GM06990 (cell line): ENCODE data around the gene DEK.

Experiments used
- DNase-seq: peaks from one replicate; pipeline ENCODE4 v3.0.0-alpha.2; 2011; ENCODE audit not compliant: insufficient read length; ENCODE audit errors: extremely low read depth
- H3K27me3 ChIP-seq: replicated peaks from 2 replicates; pipeline ENCODE4 v1.6.0; 2011; ENCODE audit warnings: low read length; ENCODE audit not compliant: control insufficient read depth, insufficient read depth
- H3K36me3 ChIP-seq: 2 replicates; pipeline ENCODE4 v1.5.1; 2011; ENCODE audit warnings: low read length; ENCODE audit not compliant: control insufficient read depth, insufficient read depth
- H3K4me3 ChIP-seq: replicated peaks from 2 replicates; pipeline ENCODE4 v1.5.1; 2011; ENCODE audit warnings: low read depth, mild to moderate bottlenecking, control low read depth, low read length
- CTCF ChIP-seq: IDR thresholded peaks from 2 replicates; pipeline ENCODE4 v1.5.1; 2011; ENCODE audit warnings: low read length, control low read depth, mild to moderate bottlenecking, inconsistent platforms; ENCODE audit not compliant: insufficient read depth, poor library complexity, severe bottlenecking

Gene DEK

GRCh38 chr6:18254793-18255192, 9.5 kb downstream of the DEK start:
- DNase-seq = no peak
- TF ChIP-seq CTCF = no peak
- Histone ChIP-seq H3K27me3 (no peaks in the 10 kb centered on the region), H3K36me3 (peaks cover 3% of the 10 kb centered on the region), H3K4me3 (no peak overlapping the region)

- no peak for DNase-seq
- peaks cover 5% of the 10 kb centered on the region for H3K36me3 ChIP-seq
- TF ChIP-seq CTCF = no peak
Observed at GRCh38 chr6:18253635-18254034, 10.7 kb downstream of the DEK start.

GRCh38 chr6:18249271-18249670, 15.1 kb downstream of the DEK start:
- no peak for DNase-seq
- no peak for TF ChIP-seq CTCF

More at GRCh38 chr6:18253635-18254034, 10.7 kb downstream of the DEK start:
- Histone ChIP-seq H3K4me3 (no peak overlapping the region), H3K27me3 (no peaks in the 10 kb centered on the region)

GRCh38 chr6:18248698-18249097, 15.6 kb downstream of the DEK start:
- no peak for DNase-seq
- H3K4me3 ChIP-seq = no peak overlapping the region
- no peak for TF ChIP-seq CTCF
- H3K27me3 ChIP-seq = no peaks in the 10 kb centered on the region
- peaks cover 5% of the 10 kb centered on the region for H3K36me3 ChIP-seq

More at GRCh38 chr6:18249271-18249670, 15.1 kb downstream of the DEK start:
- Histone ChIP-seq H3K4me3 (no peak overlapping the region), H3K36me3 (peaks cover 5% of the 10 kb centered on the region), H3K27me3 (no peaks in the 10 kb centered on the region)

- TF ChIP-seq CTCF = no peak
- no peak for DNase-seq
- no peak overlapping the region for H3K4me3 ChIP-seq
- H3K36me3 ChIP-seq = peaks cover 9% of the 10 kb centered on the region
- H3K27me3 ChIP-seq = no peaks in the 10 kb centered on the region
Observed at GRCh38 chr6:18247002-18247401, 17.3 kb downstream of the DEK start.

GRCh38 chr6:18246205-18246604, 18.1 kb downstream of the DEK start:
- H3K4me3 ChIP-seq = no peak overlapping the region
- TF ChIP-seq CTCF = no peak
- no peak for DNase-seq
- H3K27me3 ChIP-seq = no peaks in the 10 kb centered on the region
- H3K36me3 ChIP-seq = peaks cover 9% of the 10 kb centered on the region
